ENCODE results near the gene ACTG1. TPM values are rescaled to one million over a fixed set of nuclear protein-coding genes. Genes with fewer than 3 reads are reported as not detected.

ACTG1 gene
- total and polyA plus RNA-seq, 4 donors, result 347 to 1,699 (median 1,282) TPM

GRCh38 chr17:81516439-81516838, 3.8 kb upstream of the ACTG1 start (continued):
- no peak for TF ChIP-seq ZBTB33 (IDR thresholded peaks at IDR 0.05)
- TF ChIP-seq FOXA2 (IDR thresholded peaks at IDR 0.05), result no peak

- Histone ChIP-seq H3K27ac (ENCODE audit: low read depth in 1 of 2, low read length in 2 of 2) (peak overlapping the region; percentile 42 to 98), H3K4me1 (ENCODE audit: control insufficient read depth in 4 of 4, insufficient read depth in 4 of 4, low read length in 3 of 4) (peaks cover 2 to 38% (median 23%) of the 10 kb centered on the region in 4 donors)
Measured at GRCh38 chr17:81515530-81516041, 3.0 kb upstream of the ACTG1 start.

More at GRCh38 chr17:81515530-81516041, 3.0 kb upstream of the ACTG1 start:
- peaks cover 0 to 5% (median 5%) of the 10 kb centered on the region in 4 donors for H3K36me3 ChIP-seq (ENCODE audit: control insufficient read depth in 4 of 4, insufficient read depth in 3 of 4, low read depth in 1 of 4, low read length in 3 of 4)
- H3K27me3 ChIP-seq (ENCODE audit: control insufficient read depth in 4 of 4, insufficient read depth in 4 of 4, low read length in 3 of 4), result no peaks in the 10 kb centered on the region
- H3K4me3 ChIP-seq (ENCODE audit: low read depth in 1 of 3, low read length in 3 of 3), result peak overlapping the region; percentile 23 to 78 (median 51)
- H3K9ac ChIP-seq (ENCODE audit: low read depth in 1 of 2, low read length in 2 of 2), result no peak overlapping the region
- no peak for DNase-seq (ENCODE audit: low spot score)
- TF ChIP-seq SP1 (IDR thresholded peaks at IDR 0.05), result no peak
- TF ChIP-seq CTCF (IDR thresholded peaks at IDR 0.05; ENCODE audit: low read depth, low read length, missing input control), result no peak
- TF ChIP-seq FOXA2 (IDR thresholded peaks at IDR 0.05), result no peak
- no peak for TF ChIP-seq JUND (IDR thresholded peaks at IDR 0.05)
- TF ChIP-seq HNF4A (conservative IDR thresholded peaks at IDR 0.05), result no peak
- no peak for TF ChIP-seq RXRA (IDR thresholded peaks at IDR 0.05)
- no peak for TF ChIP-seq NR2F2 (IDR thresholded peaks at IDR 0.05)
- no peak for TF ChIP-seq ZBTB33 (IDR thresholded peaks at IDR 0.05)
- TF ChIP-seq YY1 (IDR thresholded peaks at IDR 0.05), result no peak
- no peak for TF ChIP-seq REST (IDR thresholded peaks at IDR 0.05)
- no peak for TF ChIP-seq MAX (IDR thresholded peaks at IDR 0.05)
- no peak for TF ChIP-seq EGR1 (IDR thresholded peaks at IDR 0.05; ENCODE audit: low read depth in 2 of 2)
- no peak for TF ChIP-seq RAD21 (IDR thresholded peaks at IDR 0.05)
- TF ChIP-seq FOXA1 (IDR thresholded peaks at IDR 0.05), result no peak
- no peak for TF ChIP-seq HNF4G (IDR thresholded peaks at IDR 0.05)
- TF ChIP-seq ATF3 (IDR thresholded peaks at IDR 0.05), result no peak
- H3K9me3 ChIP-seq (ENCODE audit: control insufficient read depth in 4 of 4, low read length in 3 of 4), result no peaks in the 10 kb centered on the region
- WGBS, result 77% methylated on average over 19 of the region's 19 CpGs
